ENCODE results near the gene LRRC28.

LRRC28 gene

GRCh38 chr15:99424131-99424571, 172.9 kb downstream of the LRRC28 start:
- DNase-seq = no peak

- DNase-seq = no peak
These were observed 173.8 kb downstream of the LRRC28 start for GRCh38 chr15:99424978-99425656.

- DNase-seq = no peak
These were observed 174.5 kb downstream of the LRRC28 start for GRCh38 chr15:99425657-99426301.

- no peak for DNase-seq
These were observed 175.3 kb downstream of the LRRC28 start for GRCh38 chr15:99426431-99427105.

GRCh38 chr15:99427210-99427609, 175.9 kb downstream of the LRRC28 start:
- no peak for DNase-seq

GRCh38 chr15:99427668-99428361, 176.5 kb downstream of the LRRC28 start:
- DNase-seq = no peak

GRCh38 chr15:99429681-99430081, 178.4 kb downstream of the LRRC28 start:
- no peak for DNase-seq

- no peak for DNase-seq
These were observed 179.7 kb downstream of the LRRC28 start for GRCh38 chr15:99430881-99431401.

- no peak for DNase-seq
These were observed 180.4 kb downstream of the LRRC28 start for GRCh38 chr15:99431661-99432091.

- no peak for DNase-seq
These were observed 181.2 kb downstream of the LRRC28 start for GRCh38 chr15:99432271-99433025.

GRCh38 chr15:99433026-99433756, 181.9 kb downstream of the LRRC28 start:
- DNase-seq = no peak

GRCh38 chr15:99433757-99434450, 182.6 kb downstream of the LRRC28 start:
- no peak for DNase-seq

GRCh38 chr15:99434506-99435112, 183.3 kb downstream of the LRRC28 start:
- DNase-seq = peak; percentile 1

GRCh38 chr15:99435113-99435695, 183.9 kb downstream of the LRRC28 start:
- peak; percentile 93 for DNase-seq

- no peak for DNase-seq
These were observed 184.7 kb downstream of the LRRC28 start for GRCh38 chr15:99435877-99436541.

- no peak for DNase-seq
These were observed 185.4 kb downstream of the LRRC28 start for GRCh38 chr15:99436542-99437314.

- no peak for DNase-seq
These were observed 186.3 kb downstream of the LRRC28 start for GRCh38 chr15:99437315-99438223.

GRCh38 chr15:99438224-99438585, 186.9 kb downstream of the LRRC28 start:
- no peak for DNase-seq

Data from NCI-H1417 treated with DMSO at 0.1 percent for 48 hours (cell line).